LHCN-M2 (cell line): ENCODE measurements around the gene LRRC8E. TPM values are rescaled to one million over a fixed set of nuclear protein-coding genes. Genes with fewer than 3 reads are reported as not detected.
"Not testable (repeated sequence)": the region's sequence is repeated elsewhere in the genome, so short reads cannot be mapped to it uniquely, and the experiment has no call there.

Experiments used
- DNase-seq: peaks from one replicate; pipeline ENCODE4 v3.0.0-alpha.2; 2012; ENCODE audit warnings: low read depth
- total RNA-seq: library from RNA; depleted of rRNA; stranded (reverse); fragments of >200 nt; gene quantifications from 2 replicates; pipeline ENCODE4 v1.2.3, GENCODE V29; 2014

The LRRC8E gene
- total RNA-seq, 1 experiment from 2014 or later = 1.6 TPM

GRCh38 chr19:7853770-7854128 lies 34.6 kb upstream of the LRRC8E start:
- DNase-seq = no peak

DNA sequence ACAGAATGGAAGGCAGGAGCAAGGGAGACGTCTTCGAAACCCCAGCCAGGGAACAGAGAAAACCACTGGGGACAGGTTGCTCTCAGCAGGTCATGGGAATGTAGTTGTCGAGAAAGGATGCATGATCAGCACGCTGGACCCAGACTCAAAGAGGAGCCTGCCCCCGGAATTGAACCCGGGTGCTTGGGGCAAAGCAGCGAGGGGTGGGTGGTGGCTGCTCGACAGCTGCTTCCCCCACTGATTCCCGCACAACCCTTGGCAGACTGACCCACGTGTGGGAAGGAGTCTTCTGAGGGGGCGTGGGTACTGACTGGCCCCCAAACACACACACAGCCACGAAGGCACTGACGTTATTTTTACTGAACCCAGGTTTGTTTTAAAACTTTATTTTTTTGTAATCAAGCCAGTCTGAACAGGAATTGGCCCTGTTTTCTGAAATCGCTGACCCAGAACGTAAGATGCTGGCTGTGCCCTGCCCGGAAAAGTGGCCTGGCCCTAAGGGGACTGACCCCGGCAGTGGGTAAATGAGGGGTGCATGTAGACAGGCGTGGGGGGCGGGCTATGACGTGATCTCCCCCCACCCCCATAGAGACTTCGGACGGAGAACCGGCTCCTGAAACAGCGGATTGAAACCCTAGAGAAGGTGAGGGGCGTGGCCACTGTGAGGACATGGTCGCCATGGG lies 32.7 kb upstream of the LRRC8E start:
- DNase-seq = no peak

DNA sequence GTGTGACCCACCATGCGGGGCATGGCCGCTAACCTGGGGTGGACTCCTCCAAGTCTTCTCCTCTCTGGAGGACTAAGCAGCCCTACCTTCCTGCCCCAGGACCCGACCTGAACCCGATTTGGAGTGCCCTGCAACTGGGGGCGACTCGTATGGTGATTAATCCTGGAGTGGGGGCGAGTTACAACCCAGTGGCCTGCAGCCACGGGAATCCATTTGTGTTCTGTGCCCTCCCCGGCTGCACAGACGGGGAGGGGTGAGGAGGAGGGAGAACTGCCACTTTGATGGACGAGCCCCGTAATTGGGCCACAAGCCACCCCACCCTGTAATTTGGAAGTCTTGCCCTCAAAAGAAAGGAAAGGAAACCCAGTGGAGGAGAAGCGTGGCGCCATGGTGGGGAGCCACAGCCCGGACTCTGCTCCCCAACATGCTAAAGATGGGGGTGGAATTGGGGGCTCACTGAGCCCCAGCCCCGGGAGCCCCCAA lies 32.2 kb upstream of the LRRC8E start:
- DNase-seq = no peak

- no peak for DNase-seq
These were observed 31.3 kb upstream of the LRRC8E start for GRCh38 chr19:7856679-7857663.

- no peak for DNase-seq
These were observed 30.6 kb upstream of the LRRC8E start for GRCh38 chr19:7857727-7858108.

GRCh38 chr19:7858109-7858770 lies 30.1 kb upstream of the LRRC8E start:
- DNase-seq = no peak

- not testable (repeated sequence) for DNase-seq
These were observed 29.2 kb upstream of the LRRC8E start for GRCh38 chr19:7859087-7859486.

- DNase-seq = no peak
These were observed 28.2 kb upstream of the LRRC8E start for GRCh38 chr19:7859831-7860713.

- DNase-seq = no peak
These were observed 27.3 kb upstream of the LRRC8E start for GRCh38 chr19:7860714-7861618.

- no peak for DNase-seq
These were observed 26.5 kb upstream of the LRRC8E start for GRCh38 chr19:7861619-7862412.

GRCh38 chr19:7862413-7862951 lies 25.8 kb upstream of the LRRC8E start:
- no peak for DNase-seq

GRCh38 chr19:7863157-7863970 lies 24.9 kb upstream of the LRRC8E start:
- no peak for DNase-seq

GRCh38 chr19:7863971-7864689 lies 24.2 kb upstream of the LRRC8E start:
- DNase-seq = no peak

- no peak for DNase-seq
These were observed 23.6 kb upstream of the LRRC8E start for GRCh38 chr19:7864690-7865074.

DNA sequence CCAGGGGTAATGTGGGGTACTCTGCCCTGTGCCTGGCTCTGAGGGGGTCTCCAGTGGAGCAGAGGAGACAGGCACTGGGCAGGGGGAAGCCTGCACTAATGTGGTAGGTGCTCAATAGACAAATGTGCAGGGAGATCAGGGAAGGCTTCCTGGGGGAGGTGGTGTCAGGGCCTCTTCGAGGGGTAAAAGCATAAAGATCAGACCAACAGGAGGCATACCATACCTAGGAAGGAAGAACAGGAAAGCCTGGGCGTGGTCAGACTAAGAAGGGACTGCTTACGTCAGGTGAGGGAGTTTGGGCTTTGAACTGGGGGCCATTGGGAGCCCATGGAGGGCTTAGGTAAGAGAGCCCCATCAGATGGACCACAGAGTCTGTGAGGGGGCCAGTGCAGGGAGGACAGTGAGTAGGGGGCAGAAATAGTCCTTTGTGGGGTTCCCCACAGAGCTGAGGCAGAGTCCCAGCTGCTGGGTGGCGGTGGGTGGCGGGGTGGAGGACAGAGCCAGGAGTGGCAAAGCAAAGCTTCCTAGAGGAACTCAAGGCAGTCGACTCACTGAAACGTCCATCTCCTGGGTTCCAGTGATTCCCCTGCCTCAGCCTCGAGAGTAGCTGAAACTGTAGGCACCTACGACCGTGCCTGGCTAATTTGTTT lies 22.9 kb upstream of the LRRC8E start:
- no peak for DNase-seq

GRCh38 chr19:7866399-7867091 lies 21.8 kb upstream of the LRRC8E start:
- DNase-seq = no peak
